ENCODE measurements around the gene TDRD10. TPM values are rescaled to one million over a fixed set of nuclear protein-coding genes. Genes with fewer than 3 reads are reported as not detected.

The TDRD10 gene
- total RNA-seq, 1 donor from 2014 or later: 4.6 TPM

DNA sequence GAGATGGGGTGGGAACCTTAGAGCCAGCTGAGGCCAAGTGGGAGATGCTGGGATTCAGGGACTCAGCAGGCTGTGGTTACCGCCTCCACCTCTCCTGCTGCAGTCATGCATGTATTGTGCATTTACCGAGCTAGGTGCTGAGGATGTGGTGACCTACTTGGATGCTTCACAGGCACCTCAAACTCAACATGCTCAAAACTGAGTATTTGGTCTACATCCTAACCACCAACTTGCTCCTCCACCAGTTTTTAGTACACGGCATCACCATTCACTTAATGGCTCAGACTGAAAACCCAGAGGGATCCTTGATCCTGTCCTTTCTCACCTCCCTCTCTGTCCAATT lies 71.1 kb downstream of the TDRD10 start:
- Histone ChIP-seq H3K27ac (no peak overlapping the region), H3K4me3 (no peak overlapping the region), H3K27me3 (peaks cover 4% of the 10 kb centered on the region), H3K9me3 (no peaks in the 10 kb centered on the region), H3K36me3 (no peaks in the 10 kb centered on the region), H3K4me1 (no peaks in the 10 kb centered on the region)
- intact Hi-C loops (cut with DNase I): no loop called here
- TF ChIP-seq, protein P1, sequence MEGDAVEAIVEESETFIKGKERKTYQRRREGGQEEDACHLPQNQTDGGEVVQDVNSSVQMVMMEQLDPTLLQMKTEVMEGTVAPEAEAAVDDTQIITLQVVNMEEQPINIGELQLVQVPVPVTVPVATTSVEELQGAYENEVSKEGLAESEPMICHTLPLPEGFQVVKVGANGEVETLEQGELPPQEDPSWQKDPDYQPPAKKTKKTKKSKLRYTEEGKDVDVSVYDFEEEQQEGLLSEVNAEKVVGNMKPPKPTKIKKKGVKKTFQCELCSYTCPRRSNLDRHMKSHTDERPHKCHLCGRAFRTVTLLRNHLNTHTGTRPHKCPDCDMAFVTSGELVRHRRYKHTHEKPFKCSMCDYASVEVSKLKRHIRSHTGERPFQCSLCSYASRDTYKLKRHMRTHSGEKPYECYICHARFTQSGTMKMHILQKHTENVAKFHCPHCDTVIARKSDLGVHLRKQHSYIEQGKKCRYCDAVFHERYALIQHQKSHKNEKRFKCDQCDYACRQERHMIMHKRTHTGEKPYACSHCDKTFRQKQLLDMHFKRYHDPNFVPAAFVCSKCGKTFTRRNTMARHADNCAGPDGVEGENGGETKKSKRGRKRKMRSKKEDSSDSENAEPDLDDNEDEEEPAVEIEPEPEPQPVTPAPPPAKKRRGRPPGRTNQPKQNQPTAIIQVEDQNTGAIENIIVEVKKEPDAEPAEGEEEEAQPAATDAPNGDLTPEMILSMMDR (IDR thresholded peaks at IDR 0.05): no peak
- no peak for DNase-seq (ENCODE audit: low spot score in 2 of 2)

DNA sequence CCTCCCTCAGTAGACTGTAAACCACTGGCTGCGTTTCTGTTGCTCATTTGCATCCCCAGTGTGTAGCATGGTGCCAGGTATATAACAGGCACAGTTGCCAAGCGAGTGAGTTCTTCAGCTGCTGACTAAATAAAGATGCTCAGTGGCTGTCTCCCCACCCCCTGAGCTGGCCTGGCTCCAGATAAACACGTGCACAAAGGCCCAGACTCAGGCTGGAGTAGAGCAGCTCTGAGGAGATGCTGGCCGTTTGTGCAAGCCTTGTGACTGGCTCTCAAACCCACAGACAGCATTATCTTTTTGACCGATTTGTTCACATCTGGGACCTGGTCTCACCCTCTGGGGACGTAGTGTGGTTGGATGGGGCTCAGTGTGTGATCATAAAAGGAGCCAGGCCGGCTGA lies 72.7 kb downstream of the TDRD10 start:
- no peak overlapping the region for H3K27ac ChIP-seq
- DNase-seq (ENCODE audit: low spot score in 2 of 2): no peak
- TF ChIP-seq, protein P1 (IDR thresholded peaks at IDR 0.05): no peak
- intact Hi-C loops (cut with DNase I): no loop called here
- H3K4me3 ChIP-seq: no peak overlapping the region
- peaks cover 8 to 9% of the 10 kb centered on the region in 2 donors for H3K36me3 ChIP-seq
- no peaks in the 10 kb centered on the region for H3K27me3 ChIP-seq
- no peaks in the 10 kb centered on the region for H3K4me1 ChIP-seq
- H3K9me3 ChIP-seq: no peaks in the 10 kb centered on the region

DNA sequence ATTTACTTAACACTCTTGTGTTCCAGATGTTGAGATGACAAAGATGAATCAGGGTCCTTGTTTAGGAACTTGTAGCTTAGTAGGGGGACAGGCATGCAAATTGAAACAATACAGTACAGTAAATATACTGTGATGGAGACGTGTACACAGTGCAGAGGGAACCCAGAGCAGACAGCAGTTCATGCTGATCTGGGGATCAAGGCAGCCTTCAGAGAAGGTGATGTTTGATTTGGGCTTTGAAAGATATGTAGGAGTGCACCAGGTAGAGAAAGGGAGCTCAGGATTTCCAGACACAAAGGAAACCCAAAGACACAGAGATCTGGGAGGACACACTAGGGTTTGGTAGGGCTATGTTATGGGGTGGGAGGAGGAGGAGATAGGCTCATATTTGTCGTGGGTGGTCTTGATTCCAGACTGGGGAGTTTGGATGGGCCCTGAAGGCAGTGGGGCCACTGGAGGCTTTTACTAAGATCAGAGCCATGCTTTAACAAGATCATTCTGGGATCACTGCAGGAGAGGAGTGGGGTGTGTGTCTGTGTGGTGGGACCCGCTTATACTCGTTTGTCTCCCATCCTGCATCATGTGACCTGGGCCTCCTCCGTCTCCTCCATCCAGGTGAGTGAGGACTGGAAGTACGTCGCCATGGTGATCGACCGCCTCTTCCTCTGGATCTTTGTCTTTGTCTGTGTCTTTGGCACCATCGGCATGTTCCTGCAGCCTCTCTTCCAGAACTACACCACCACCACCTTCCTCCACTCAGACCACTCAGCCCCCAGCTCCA lies 73.3 kb downstream of the TDRD10 start:
- TF ChIP-seq, protein P1 (IDR thresholded peaks at IDR 0.05): no peak
- Histone ChIP-seq H3K9me3 (no peaks in the 10 kb centered on the region), H3K27me3 (no peaks in the 10 kb centered on the region), H3K36me3 (peaks cover 13 to 15% of the 10 kb centered on the region in 2 donors), H3K27ac (no peak overlapping the region), H3K4me3 (no peak overlapping the region), H3K4me1 (no peaks in the 10 kb centered on the region)
- DNase-seq (ENCODE audit: low spot score in 2 of 2): no peak
- intact Hi-C loops (cut with DNase I): no loop called here

DNA sequence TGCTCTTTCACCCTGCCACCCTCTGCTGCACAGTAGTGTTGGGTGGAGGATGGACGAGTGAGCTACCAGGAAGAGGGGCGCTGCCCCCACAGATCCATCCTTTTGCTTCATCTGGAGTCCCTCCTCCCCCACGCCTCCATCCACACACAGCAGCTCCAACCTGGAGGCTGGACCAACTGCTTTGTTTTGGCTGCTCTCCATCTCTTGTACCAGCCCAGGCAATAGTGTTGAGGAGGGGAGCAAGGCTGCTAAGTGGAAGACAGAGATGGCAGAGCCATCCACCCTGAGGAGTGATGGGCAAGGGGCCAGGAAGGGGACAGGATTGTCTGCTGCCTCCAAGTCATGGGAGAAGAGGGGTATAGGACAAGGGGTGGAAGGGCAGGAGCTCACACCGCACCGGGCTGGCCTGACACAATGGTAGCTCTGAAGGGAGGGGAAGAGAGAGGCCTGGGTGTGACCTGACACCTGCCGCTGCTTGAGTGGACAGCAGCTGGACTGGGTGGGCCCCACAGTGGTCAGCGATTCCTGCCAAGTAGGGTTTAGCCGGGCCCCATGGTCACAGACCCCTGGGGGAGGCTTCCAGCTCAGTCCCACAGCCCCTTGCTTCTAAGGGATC lies 74.0 kb downstream of the TDRD10 start:
- intact Hi-C loops (cut with DNase I): no loop called here
- Histone ChIP-seq H3K4me3 (no peak overlapping the region), H3K27me3 (no peaks in the 10 kb centered on the region), H3K4me1 (no peaks in the 10 kb centered on the region), H3K36me3 (peaks cover 18 to 22% of the 10 kb centered on the region in 2 donors), H3K27ac (no peak overlapping the region), H3K9me3 (no peaks in the 10 kb centered on the region)
- TF ChIP-seq, protein P1 (IDR thresholded peaks at IDR 0.05): no peak
- no peak for DNase-seq (ENCODE audit: low spot score in 2 of 2)

DNA sequence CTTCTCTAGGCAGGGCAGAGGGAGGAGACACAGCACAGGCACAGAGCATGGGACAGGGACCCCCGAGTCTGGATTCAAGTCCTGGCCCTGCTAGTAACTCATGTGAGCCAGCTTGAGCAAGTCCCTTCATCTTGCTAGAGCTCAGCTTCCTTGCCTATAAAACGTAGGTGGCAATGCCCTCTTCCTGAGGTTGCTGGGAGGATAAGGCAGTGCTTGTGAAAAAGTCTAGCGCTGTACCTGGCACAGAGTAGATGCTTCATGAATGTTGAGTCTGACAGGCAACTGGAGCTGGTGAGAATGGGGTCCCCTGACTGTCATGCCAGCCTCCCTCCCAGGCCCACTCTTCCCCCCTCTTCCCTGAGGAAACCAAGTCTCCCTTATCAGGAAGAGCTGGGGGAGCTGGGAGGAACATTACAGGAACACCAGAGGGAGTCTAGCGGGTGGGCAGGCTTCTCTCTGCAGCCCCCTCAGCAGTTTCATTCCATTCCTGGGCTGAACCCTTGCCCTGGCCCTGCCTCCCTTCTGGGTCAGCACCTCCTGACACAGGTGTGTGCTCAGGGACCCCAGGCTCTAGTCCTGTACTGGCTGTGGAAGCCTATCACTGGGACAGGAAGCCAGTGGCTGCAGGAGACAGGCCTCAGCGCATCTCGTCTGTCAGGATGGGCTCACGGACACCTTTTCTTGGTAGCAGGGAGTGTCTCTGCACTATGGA lies 75.5 kb downstream of the TDRD10 start:
- Histone ChIP-seq H3K4me3 (no peak overlapping the region), H3K27ac (no peak overlapping the region), H3K36me3 (peaks cover 28 to 37% of the 10 kb centered on the region in 2 donors), H3K27me3 (no peaks in the 10 kb centered on the region), H3K9me3 (no peaks in the 10 kb centered on the region), H3K4me1 (no peaks in the 10 kb centered on the region)
- intact Hi-C loops (cut with DNase I): no loop called here
- TF ChIP-seq, protein P1 (IDR thresholded peaks at IDR 0.05): no peak
- no peak for DNase-seq (ENCODE audit: low spot score in 2 of 2)

Data from ascending aorta (tissue), 2 donors.